ENCODE results near the gene SDF2. TPM values are rescaled to one million over a fixed set of nuclear protein-coding genes. Genes with fewer than 3 reads are reported as not detected.

Gene SDF2
- total and polyA plus RNA-seq, 9 of the 15 experiments (the other 6 are each of a cell fraction or from before 2014, with no cell fraction given): 41.2 to 132 (median 65.6) TPM

DNA sequence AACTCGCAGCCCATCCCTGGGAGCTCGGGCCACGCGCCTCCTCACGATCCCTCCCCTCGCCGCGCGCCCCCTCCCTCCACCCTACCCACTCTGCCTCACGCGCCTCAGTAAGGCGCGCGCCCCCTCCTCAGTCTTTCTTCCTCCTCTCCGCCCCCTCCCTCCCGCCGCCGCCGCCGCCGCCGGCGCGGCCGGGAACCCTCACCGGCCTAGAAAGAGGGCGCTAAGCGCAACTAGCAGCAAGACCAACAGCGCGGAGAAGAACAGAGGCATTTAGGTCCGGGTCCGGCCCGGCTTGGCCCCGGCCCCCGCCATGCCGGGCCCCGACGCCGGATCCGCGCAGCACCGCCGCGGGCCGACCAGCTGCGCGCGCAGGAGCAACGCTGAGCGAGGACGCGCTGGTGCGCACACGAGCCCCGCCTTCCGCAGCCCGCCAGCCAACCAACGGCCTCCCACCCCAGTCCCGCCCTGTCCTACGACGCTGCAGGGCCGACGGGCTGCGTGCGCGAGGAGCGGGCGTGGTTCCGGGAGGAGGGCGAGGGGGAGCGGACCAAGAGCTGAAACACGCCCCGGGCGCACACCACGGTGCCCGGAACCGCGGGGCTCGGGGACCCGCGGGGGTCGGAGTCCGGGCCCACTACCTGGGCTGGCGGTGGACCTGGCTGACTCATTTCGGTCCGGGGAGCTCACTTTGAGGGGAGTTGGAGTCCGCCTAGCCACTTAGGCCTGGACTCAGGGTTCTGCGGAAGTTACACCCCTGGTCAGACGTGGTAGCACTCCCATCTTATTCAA, 16.7 kb downstream of the SDF2 start, which contains the start of gene BLTP2 (continued):
- TF ChIP-seq, protein P1, sequence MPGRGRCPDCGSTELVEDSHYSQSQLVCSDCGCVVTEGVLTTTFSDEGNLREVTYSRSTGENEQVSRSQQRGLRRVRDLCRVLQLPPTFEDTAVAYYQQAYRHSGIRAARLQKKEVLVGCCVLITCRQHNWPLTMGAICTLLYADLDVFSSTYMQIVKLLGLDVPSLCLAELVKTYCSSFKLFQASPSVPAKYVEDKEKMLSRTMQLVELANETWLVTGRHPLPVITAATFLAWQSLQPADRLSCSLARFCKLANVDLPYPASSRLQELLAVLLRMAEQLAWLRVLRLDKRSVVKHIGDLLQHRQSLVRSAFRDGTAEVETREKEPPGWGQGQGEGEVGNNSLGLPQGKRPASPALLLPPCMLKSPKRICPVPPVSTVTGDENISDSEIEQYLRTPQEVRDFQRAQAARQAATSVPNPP (IDR thresholded peaks at IDR 0.05; ENCODE audit: borderline replicate concordance, insufficient read depth, insufficient read length): no peak
- TF ChIP-seq UBTF (IDR thresholded peaks at IDR 0.05; ENCODE audit: borderline replicate concordance in 1 of 2, low read depth in 2 of 2, low read length in 2 of 2): peak; percentile 69 to 89; a peak in 3 of 4 replicates
- TF ChIP-seq ZNF707 (CRISPR knock-in tag; conservative IDR thresholded peaks at IDR 0.05): no peak
- no peak for TF ChIP-seq IRF9 (tag; IDR thresholded peaks at IDR 0.05)
- TF ChIP-seq, protein P2, sequence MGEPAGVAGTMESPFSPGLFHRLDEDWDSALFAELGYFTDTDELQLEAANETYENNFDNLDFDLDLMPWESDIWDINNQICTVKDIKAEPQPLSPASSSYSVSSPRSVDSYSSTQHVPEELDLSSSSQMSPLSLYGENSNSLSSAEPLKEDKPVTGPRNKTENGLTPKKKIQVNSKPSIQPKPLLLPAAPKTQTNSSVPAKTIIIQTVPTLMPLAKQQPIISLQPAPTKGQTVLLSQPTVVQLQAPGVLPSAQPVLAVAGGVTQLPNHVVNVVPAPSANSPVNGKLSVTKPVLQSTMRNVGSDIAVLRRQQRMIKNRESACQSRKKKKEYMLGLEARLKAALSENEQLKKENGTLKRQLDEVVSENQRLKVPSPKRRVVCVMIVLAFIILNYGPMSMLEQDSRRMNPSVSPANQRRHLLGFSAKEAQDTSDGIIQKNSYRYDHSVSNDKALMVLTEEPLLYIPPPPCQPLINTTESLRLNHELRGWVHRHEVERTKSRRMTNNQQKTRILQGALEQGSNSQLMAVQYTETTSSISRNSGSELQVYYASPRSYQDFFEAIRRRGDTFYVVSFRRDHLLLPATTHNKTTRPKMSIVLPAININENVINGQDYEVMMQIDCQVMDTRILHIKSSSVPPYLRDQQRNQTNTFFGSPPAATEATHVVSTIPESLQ (CRISPR knock-in tag; IDR thresholded peaks at IDR 0.05): 0 out of 2 replicates have a peak, but pooled peaks have one; percentile 81
- TF ChIP-seq ZNF174 (CRISPR knock-in tag; IDR thresholded peaks at IDR 0.05): no peak
- TF ChIP-seq HDAC8 (tag; IDR thresholded peaks at IDR 0.05): no peak
- no peak for TF ChIP-seq USF2 (CRISPR knock-in tag; IDR thresholded peaks at IDR 0.05)
- peak; percentile 96 for TF ChIP-seq RBM25 (IDR thresholded peaks at IDR 0.05; ENCODE audit: low read depth, low read length, severe bottlenecking)
- no peak for TF ChIP-seq SPI1 (IDR thresholded peaks at IDR 0.05; ENCODE audit: borderline replicate concordance, low read depth, low read length)
- no peak for TF ChIP-seq CBX1 (IDR thresholded peaks at IDR 0.05; ENCODE audit: low read depth)
- TF ChIP-seq, protein P3, sequence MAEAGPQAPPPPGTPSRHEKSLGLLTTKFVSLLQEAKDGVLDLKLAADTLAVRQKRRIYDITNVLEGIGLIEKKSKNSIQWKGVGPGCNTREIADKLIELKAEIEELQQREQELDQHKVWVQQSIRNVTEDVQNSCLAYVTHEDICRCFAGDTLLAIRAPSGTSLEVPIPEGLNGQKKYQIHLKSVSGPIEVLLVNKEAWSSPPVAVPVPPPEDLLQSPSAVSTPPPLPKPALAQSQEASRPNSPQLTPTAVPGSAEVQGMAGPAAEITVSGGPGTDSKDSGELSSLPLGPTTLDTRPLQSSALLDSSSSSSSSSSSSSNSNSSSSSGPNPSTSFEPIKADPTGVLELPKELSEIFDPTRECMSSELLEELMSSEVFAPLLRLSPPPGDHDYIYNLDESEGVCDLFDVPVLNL (CRISPR knock-in tag; IDR thresholded peaks at IDR 0.05; ENCODE audit: low read depth): no peak
- no peak for TF ChIP-seq ZNF134 (CRISPR knock-in tag; conservative IDR thresholded peaks at IDR 0.05)
- no peak for TF ChIP-seq ZNF445 (CRISPR knock-in tag; IDR thresholded peaks at IDR 0.05; ENCODE audit: low read depth)
- TF ChIP-seq SMAD3 (CRISPR knock-in tag; conservative IDR thresholded peaks at IDR 0.05): 0 out of 2 replicates have a peak, but pooled peaks have one; percentile 41
- peak; percentile 89 for TF ChIP-seq CREB1 (IDR thresholded peaks at IDR 0.05)
- peak; percentile 91 for TF ChIP-seq CREB1 (CRISPR knock-in tag; IDR thresholded peaks at IDR 0.05)
- no peak for TF ChIP-seq IRF2 (CRISPR knock-in tag; IDR thresholded peaks at IDR 0.05)
- no peak for TF ChIP-seq SRSF3 (IDR thresholded peaks at IDR 0.05; ENCODE audit: insufficient read depth, low read length)
